Measurements from ENCODE around the gene MMGT1. TPM values are rescaled to one million over a fixed set of nuclear protein-coding genes. Genes with fewer than 3 reads are reported as not detected.

The MMGT1 gene
- 10 to 100 TPM; 17.5 to 19.2 TPM for total RNA-seq
- polyA plus RNA-seq (2013, experiment 1 of 2): 22.6 TPM
- polyA plus RNA-seq (2013, experiment 2 of 2): 19.6 TPM
- long read RNA-seq, experiment 1, partial matches to known transcripts: 0 of 9 reads
- long read RNA-seq, experiment 1, other reads (novel, unspliced or antisense): 6 of 9 reads
- long read RNA-seq, experiment 2, transcript MMGT1-201 (4 exons, 3,738 nt): major isoform, 36 of 37 reads
- long read RNA-seq, experiment 2, partial matches to known transcripts: 0 of 37 reads
- long read RNA-seq, experiment 2, other reads (novel, unspliced or antisense): 1 of 37 reads
- long read RNA-seq, experiment 3, transcript MMGT1-201 (4 exons, 3,738 nt): major isoform, 78 of 82 reads
- long read RNA-seq, experiment 3, partial matches to known transcripts: 0 of 82 reads
- long read RNA-seq, experiment 3, other reads (novel, unspliced or antisense): 4 of 82 reads
- long read RNA-seq, experiment 4, transcript MMGT1-201 (4 exons, 3,738 nt): major isoform, 7 of 8 reads
- long read RNA-seq, experiment 4, partial matches to known transcripts: 1 of 8 reads
- long read RNA-seq, experiment 4, other reads (novel, unspliced or antisense): 0 of 8 reads

DNA sequence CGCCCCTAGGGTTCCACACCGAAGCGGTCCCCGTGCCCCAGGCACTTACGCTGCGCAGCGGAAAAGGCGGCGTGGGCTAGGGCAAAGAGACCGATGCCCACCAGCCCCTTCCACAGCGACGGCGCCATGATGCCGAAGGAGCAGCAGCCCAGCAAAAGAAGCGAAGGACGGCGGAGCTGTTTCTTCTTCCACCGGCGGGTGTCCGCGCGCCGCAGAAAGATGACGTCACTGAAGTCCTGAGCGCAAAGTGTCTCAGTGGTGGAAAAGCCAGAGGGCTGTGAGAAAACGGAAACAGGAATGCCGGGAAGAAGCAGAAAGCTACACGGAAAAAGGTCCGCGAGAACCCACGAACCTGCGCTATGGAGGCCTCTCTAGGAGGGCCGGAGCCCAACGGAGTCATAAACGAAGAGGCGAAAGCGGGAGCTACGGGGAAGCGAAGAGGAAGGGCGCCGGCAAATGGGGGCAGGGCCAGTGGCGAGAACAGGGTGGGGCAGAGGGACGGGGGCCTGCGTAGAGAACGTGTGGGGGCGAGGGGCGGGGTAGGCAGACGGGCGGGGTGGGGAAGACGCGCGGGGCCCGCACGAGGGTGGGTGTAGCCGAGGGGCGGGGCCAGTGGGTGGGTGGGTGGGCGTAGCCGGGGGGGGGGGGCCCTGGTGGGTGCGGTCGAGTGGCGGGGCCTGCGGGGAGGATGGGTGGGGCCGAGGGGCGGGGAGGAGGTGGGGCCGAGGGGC, at the start of gene MMGT1:
Gene MMGT1, minus strand, starts transcription at position 441 of the 731 bp plus-strand sequence. Its CDS starts 313 bp downstream, at position 128.
- H3K9me3 Mint-ChIP-seq: peaks cover 36% of the 10 kb centered on the region

DNA sequence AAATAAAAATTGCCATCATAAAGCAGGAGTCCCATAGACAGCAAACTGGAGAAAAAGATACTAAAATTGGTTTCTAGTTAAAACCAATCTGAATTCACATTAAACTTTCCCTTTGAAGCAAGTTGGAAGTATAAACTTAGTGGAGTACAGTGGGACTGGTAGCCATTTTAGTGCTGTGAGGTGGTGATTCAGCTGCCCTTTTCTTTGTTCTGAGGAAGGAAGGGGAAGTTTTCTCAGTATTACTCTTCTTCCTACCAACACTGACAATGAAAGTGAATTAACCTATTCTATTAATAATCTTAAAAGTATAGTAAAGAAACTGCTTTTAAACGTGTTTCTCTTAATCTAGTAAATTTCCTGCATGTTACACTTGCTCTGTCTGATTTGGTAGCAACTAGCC, 48.1 kb upstream of the MMGT1 start:
- H3K4me1 Mint-ChIP-seq: no peaks in the 10 kb centered on the region
- H3K27ac ChIP-seq (ENCODE audit: low read depth, low read length): no peak overlapping the region
- TF ChIP-seq, protein P1, sequence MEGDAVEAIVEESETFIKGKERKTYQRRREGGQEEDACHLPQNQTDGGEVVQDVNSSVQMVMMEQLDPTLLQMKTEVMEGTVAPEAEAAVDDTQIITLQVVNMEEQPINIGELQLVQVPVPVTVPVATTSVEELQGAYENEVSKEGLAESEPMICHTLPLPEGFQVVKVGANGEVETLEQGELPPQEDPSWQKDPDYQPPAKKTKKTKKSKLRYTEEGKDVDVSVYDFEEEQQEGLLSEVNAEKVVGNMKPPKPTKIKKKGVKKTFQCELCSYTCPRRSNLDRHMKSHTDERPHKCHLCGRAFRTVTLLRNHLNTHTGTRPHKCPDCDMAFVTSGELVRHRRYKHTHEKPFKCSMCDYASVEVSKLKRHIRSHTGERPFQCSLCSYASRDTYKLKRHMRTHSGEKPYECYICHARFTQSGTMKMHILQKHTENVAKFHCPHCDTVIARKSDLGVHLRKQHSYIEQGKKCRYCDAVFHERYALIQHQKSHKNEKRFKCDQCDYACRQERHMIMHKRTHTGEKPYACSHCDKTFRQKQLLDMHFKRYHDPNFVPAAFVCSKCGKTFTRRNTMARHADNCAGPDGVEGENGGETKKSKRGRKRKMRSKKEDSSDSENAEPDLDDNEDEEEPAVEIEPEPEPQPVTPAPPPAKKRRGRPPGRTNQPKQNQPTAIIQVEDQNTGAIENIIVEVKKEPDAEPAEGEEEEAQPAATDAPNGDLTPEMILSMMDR (conservative IDR thresholded peaks at IDR 0.05): no peak
- no peak overlapping the region for H3K4me3 ChIP-seq (ENCODE audit: low read length)
- no peak for DNase-seq
- H3K4me1 ChIP-seq (ENCODE audit: control insufficient read depth, insufficient read depth, low read length): no peaks in the 10 kb centered on the region
- no peaks in the 10 kb centered on the region for H3K27me3 Mint-ChIP-seq (ENCODE audit: insufficient read depth)
- H3K9me3 ChIP-seq (ENCODE audit: control insufficient read depth, low read length): no peaks in the 10 kb centered on the region
- peaks cover 26% of the 10 kb centered on the region for H3K36me3 Mint-ChIP-seq (ENCODE audit: low read depth)
- no peak overlapping the region for H3K27ac Mint-ChIP-seq
- H3K36me3 ChIP-seq (ENCODE audit: control insufficient read depth, insufficient read depth, low read length): peaks cover 7% of the 10 kb centered on the region
- peaks cover 32% of the 10 kb centered on the region for H3K9me3 Mint-ChIP-seq
- no CpG with 5 or more reads among the region's 1 CpG for WGBS, 2 experiments (ENCODE audit: insufficient coverage in 1 of 2, insufficient read length in 1 of 2)
- no peak overlapping the region for H3K4me3 Mint-ChIP-seq
- no peak overlapping the region for H3K9ac ChIP-seq (ENCODE audit: extremely low read depth, low read length, poor library complexity, severe bottlenecking)
- H3K27me3 ChIP-seq (ENCODE audit: control insufficient read depth, insufficient read depth, low read length, poor library complexity, severe bottlenecking): no peaks in the 10 kb centered on the region

More for the DNA sequence above, at the start of gene MMGT1:
- H3K4me1 Mint-ChIP-seq: peaks cover 6% of the 10 kb centered on the region
- no peaks in the 10 kb centered on the region for H3K27me3 ChIP-seq (ENCODE audit: control insufficient read depth, insufficient read depth, low read length, poor library complexity, severe bottlenecking)
- H3K36me3 Mint-ChIP-seq (ENCODE audit: low read depth): peaks cover 3% of the 10 kb centered on the region
- H3K36me3 ChIP-seq (ENCODE audit: control insufficient read depth, insufficient read depth, low read length): no peaks in the 10 kb centered on the region
- WGBS, 2 experiments (ENCODE audit: insufficient coverage in 1 of 2, insufficient read length in 1 of 2): 0% methylated on average over 5 to 42 of the region's 65 CpGs
- H3K4me3 ChIP-seq (ENCODE audit: low read length): peak within 1 kb of the TSS; percentile 95
- TF ChIP-seq, protein P1 (conservative IDR thresholded peaks at IDR 0.05): no peak
- H3K9me3 ChIP-seq (ENCODE audit: control insufficient read depth, low read length): no peaks in the 10 kb centered on the region
- H3K4me3 Mint-ChIP-seq: peak within 1 kb of the TSS; percentile 85
- H3K27ac Mint-ChIP-seq: peak within 1 kb of the TSS; percentile 98
- H3K4me1 ChIP-seq (ENCODE audit: control insufficient read depth, insufficient read depth, low read length): no peaks in the 10 kb centered on the region
- H3K9ac ChIP-seq (ENCODE audit: extremely low read depth, low read length, poor library complexity, severe bottlenecking): peak within 1 kb of the TSS; percentile 79
- H3K27me3 Mint-ChIP-seq (ENCODE audit: insufficient read depth): no peaks in the 10 kb centered on the region
- DNase-seq: peak; percentile 91
- H3K27ac ChIP-seq (ENCODE audit: low read depth, low read length): peak within 1 kb of the TSS; percentile 92

DNA sequence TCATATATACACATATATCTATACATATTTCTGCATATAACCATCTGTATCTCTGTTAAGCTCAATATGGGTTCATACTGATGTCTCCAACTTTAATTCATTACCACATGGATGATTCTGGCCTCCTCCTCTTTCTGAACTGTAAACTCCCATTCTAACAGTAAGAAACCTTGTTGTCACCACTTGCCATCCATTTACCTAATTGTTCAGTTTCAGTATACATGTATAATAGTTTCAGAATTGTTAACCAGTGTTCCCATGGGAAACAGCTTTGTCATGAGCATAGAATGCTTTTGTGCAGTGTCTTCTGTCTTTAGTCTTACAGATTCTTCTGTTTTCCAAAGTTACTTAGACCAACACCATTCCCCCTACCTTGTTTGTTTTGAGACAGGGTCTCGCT, 47.4 kb upstream of the MMGT1 start:
- peaks cover 7% of the 10 kb centered on the region for H3K36me3 ChIP-seq (ENCODE audit: control insufficient read depth, insufficient read depth, low read length)
- H3K27ac ChIP-seq (ENCODE audit: low read depth, low read length): no peak overlapping the region
- H3K27me3 Mint-ChIP-seq (ENCODE audit: insufficient read depth): no peaks in the 10 kb centered on the region
- no peak overlapping the region for H3K9ac ChIP-seq (ENCODE audit: extremely low read depth, low read length, poor library complexity, severe bottlenecking)
- DNase-seq: no peak
- WGBS, 2 experiments (ENCODE audit: insufficient coverage in 1 of 2, insufficient read length in 1 of 2): 96 to 100% methylated on average over 1 of the region's 1 CpG
- no peak overlapping the region for H3K4me3 Mint-ChIP-seq
- H3K4me3 ChIP-seq (ENCODE audit: low read length): no peak overlapping the region
- TF ChIP-seq, protein P1 (conservative IDR thresholded peaks at IDR 0.05): no peak
- H3K9me3 ChIP-seq (ENCODE audit: control insufficient read depth, low read length): no peaks in the 10 kb centered on the region
- H3K9me3 Mint-ChIP-seq: peaks cover 33% of the 10 kb centered on the region
- H3K27ac Mint-ChIP-seq: no peak overlapping the region
- no peaks in the 10 kb centered on the region for H3K4me1 Mint-ChIP-seq
- H3K27me3 ChIP-seq (ENCODE audit: control insufficient read depth, insufficient read depth, low read length, poor library complexity, severe bottlenecking): no peaks in the 10 kb centered on the region
- peaks cover 27% of the 10 kb centered on the region for H3K36me3 Mint-ChIP-seq (ENCODE audit: low read depth)
- no peaks in the 10 kb centered on the region for H3K4me1 ChIP-seq (ENCODE audit: control insufficient read depth, insufficient read depth, low read length)
